GM19324 (cell line): ENCODE results near the gene ELMO1.

Experiments used
- ATAC-seq: cut with Tn5 transposase; IDR thresholded peaks from one replicate; pipeline ENCODE4 v1.9.1; 2021; ENCODE audit warnings: mild to moderate bottlenecking, moderate library complexity; ENCODE audit not compliant: unreplicated experiment, low FRiP score

The ELMO1 gene

DNA sequence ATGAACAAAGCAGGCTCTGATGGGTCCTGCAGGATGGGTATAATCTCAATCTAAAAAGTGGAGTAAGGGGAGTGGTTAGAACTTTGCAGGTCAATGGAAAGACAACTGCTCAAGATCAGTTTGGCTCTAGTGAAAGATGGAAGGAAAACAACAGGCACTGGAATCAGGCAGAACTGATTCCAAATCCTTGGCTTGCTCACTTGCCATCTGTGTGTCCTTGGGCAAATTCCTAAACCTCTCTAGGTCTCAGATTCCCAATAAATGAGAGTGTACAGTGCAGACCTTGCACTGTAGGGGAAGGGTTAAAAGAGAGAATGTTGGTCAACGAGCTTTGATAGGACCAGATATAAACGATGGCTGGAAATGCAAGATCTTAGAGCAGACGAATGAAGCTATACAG lies 538.3 kb downstream of the ELMO1 start:
- ATAC-seq, result no peak

DNA sequence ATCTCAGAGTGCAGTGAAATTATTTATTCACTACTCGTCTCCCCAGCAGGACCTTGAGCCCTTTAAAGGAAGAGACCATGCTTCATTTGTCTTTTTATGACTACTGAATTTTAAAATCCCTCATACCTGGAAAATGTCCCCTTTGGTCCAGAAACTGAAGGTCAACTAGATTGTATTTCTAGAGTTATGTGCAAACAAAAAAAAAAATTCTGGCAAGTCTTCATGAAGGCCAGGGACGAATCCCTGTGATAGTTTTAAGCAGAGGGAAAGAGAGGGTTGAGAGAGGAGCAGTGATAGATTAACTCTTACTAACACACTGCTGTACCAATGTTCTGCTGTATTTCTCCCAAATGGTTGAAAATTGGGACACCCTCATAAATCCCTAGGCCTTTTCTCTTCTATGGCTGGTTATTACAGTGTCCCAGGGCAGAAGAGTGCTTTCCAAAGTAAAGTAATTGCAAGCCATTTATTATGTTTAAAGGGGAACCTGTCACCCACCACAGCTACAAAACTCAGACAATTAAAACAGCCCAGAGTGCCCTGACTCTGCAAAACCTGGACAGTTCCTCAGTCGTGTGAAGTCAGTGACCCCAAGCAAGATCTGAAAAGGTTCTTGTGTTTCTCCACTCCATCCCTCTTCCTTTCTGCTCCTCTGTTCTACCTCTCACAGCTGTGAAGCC lies 541.6 kb downstream of the ELMO1 start:
- no peak for ATAC-seq

DNA sequence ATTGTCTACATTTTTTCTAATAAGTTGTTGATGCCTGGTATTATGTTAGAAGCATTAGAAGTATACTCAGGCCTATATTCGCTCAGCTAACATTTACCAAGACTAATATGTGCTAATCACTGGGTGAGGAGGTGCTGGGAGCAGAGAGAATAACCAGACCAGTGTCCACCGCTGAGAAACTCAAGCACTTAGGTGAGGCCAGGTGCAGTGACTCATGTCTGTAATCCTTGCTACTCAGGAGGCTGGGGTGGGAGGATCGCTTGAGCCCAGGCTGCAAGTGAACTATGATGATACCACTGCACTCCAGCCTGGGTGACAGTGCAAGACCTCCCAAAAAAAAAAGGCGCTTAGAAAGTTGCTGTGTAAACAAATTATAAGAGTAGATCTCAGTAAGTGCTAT lies 542.2 kb downstream of the ELMO1 start:
- no peak for ATAC-seq

DNA sequence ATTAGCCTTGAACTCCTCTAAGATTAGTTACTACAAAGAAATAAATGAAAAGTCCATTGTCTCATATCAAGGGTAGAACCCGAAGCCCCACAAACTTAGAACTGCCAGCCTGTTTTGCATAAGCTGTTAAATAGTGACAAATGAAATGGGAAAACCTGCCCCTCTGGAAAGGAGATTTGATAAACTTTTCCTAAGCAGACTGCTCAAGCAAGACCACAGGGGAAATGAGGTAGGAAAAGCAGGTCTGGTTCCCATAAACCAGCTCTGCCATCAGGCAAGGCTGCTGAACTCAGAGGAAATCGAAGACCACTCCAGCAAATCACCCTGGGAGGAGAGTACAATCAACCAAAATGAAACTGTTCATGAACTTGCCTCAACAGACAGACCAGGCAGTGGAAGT lies 542.8 kb downstream of the ELMO1 start:
- ATAC-seq, result no peak

DNA sequence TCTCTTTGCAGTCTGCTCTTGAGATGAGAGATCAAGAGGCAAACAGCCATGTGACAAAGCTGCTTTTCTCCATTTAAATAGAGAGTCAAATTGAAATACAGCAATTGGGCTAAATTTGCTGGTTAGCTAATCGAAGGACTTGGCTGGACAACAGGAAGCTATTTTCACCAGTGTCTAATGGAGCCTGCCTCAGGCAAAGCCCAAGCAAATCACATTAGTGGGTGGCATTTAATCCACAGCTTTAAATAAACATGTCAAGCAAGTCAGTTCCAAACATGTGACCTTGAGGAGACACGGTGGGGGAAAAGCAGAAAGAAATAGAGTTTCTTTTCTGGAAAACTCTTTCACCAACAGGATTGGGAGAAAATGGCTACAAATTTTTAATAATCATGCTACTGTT lies 543.9 kb downstream of the ELMO1 start:
- ATAC-seq, result no peak

DNA sequence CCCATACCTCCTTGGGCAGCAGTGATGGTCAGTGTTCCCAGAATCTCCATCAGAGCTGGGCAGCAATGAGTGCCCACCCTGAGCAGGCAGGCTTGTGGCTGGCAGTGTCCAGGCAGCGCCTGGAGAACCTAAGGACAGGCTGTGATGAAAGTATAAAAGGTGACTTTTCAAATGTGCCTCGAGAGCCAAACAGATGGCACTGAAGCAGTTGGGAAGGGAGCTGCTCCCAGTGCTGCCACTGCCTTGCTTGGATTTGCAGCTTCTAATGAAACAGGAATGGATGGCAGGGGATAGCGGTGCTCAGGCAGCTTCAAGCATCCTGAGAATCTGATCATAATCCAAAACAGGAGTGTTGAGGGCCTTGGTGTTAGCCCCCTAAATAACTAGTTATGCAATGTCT lies 544.6 kb downstream of the ELMO1 start:
- no peak for ATAC-seq

DNA sequence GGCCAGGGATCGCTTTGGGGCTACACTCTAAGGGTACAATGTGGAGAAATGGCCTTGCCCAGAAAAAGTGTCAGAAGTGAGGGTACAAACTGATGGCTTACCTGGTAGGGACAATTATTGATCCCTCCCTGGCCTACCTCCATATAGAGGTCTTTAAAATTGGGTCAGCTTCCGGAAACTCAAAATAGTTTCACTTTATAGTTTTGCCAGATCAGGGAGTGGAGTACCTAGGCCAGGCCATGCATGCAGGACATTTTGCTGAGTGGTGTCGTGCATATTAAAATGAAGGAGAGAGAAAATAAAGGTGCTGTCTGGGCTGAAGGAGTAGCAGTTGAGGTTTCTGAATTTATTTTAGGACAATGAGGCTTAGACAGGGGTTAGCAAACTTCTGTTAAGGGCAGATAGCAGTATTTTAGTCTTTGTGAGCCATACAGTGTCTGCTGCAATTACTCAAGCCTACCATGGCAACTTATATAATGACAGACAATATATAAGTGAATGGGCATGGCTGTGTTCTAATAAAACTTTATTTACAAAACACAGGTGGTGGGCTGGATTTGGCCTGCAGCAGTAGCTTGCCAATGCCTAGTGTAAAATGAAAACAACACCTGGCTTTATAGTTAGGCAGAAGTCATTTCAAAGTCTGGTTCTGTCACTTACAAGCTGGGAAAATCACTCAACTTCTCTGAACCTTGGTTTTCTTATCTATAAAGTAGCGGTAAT lies 547.5 kb downstream of the ELMO1 start:
- no peak for ATAC-seq

DNA sequence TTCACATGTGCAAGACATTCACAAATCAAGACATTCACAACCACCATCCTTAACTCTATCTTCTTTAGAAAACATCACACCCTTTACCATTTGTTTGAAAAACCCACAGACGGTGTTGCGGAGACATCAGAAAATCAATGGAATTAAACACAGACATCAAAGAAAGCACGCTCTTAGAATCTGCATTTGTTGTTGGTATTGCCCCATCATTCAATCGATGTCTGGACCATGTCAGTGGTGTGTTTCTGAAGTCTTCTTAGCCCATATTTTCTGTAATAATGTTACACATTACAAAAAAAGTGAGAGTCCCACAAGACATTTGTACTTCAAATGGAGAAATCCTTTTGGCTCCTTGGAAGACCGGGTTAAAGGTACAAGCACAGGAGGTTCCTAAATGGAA lies 550.5 kb downstream of the ELMO1 start:
- no peak for ATAC-seq

DNA sequence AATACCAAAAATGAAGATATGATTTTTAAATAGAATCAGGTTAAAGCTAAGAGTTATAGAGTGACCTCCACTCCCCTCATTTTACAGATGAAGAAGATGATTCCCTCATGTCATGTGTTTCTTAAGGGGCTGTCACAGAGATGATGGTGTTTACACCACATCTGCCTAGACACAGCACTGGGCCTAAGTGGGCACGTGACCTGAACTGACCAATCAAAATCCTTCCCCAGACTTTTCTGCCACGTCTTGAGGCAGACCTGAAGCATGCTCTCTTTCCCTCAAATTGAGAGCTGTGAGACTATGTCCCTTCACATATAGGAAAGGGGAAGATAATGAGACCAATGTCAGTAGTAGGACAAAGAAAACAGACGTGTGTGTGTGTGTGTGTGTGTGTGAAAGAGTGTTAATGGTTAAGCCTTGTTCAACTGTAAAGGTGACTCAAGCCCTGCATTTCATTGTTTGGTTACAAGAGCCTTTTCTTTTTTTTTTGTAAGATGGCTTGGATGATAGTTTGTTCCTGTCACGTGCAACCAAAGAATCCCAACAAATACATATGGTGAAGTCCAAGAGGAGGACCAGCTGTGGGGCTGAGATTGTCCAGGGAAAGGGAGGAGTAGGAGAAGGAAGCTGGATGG lies 551.6 kb downstream of the ELMO1 start:
- no peak for ATAC-seq

DNA sequence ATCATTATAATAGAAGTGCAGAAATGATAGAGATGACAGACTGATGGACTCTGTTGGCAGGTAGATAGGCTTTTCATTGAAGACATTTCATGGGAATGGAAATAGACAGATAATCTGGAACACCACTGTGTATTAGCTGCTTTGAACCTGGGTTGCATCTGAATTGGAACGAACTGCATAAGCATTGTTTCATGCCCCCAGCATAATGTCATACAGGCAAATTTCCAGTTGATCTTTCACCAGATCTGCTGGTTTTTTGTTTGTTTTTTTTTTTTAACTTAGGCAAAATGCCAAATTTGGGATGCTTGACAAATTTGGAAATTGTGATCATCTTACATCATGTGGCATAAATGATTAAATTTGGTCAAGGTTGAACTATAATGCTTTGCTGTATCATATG lies 552.2 kb downstream of the ELMO1 start:
- ATAC-seq, result no peak

DNA sequence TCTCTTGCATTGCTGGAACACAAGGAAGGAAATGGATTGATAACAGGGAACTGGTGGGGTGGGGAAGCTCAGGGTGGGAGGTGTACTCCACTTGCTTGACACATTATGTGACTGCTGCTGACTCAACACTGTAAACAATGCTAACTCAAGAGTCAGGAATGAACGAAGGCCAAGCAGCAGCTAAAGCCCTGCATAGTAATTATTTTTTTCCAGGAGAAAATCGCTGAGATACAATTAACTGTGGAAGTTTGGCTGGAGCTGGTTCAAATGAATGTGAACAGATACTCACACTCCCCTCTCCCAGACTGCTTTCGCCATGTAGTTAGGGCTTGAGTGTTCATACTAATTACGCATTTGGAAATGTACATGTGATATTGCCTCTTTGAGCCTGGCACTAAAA lies 553.5 kb downstream of the ELMO1 start:
- no peak for ATAC-seq

DNA sequence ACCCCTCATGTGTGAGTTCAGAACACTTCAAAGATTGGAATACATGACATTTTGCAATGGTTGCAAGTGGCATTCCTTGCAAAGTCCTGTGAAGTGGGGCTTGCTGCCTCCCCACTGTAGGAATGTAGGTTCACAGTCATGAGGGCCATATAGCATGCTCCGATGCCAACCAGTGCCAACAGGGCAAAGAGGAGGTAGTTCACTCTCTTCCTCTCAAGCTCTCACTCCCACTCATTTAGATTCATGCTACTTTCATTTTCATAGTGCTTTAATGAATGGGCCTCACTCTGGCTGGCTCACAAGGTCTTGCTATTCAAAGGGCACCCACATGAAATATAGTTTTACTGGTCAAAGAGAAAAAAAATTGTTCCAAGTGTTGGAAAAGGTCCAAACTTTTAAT lies 554.5 kb downstream of the ELMO1 start:
- ATAC-seq, result no peak

DNA sequence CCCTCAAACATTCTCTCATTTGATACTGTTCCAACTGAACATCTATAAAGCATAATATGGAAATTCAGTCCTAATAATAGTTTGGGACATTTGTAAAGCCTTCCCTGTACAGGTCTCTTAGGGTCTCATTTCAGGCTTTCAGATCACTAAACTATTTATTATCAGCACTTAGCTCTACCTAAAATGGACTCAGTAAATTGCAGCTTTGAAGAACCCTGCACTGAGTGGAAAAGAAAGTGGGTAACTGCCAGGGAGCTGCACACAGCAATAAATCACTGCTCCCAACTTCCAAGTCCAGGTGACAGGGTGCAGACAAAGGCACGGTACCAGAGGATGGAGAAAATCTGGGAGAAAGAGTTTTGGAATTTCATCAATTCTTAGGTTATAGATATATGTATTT lies 559.5 kb downstream of the ELMO1 start:
- ATAC-seq, result no peak

DNA sequence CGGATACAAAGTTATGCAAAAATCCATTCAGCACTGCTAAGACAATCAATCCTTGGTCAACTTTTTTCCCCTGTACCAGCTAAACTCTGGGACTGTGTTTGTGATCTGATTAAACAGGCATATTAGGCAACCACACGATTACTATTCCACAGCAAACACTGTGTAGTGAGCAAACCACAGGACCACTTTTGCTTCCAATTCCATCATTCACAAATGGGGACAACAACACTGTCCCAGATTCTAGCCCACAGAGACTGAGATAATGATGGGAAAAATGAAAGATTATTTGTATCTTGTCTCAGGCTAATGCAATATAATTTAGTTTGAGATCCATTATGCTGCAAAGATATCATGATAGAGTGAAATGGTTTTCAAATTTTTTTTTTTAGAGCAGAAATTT lies 560.7 kb downstream of the ELMO1 start:
- ATAC-seq, result no peak

DNA sequence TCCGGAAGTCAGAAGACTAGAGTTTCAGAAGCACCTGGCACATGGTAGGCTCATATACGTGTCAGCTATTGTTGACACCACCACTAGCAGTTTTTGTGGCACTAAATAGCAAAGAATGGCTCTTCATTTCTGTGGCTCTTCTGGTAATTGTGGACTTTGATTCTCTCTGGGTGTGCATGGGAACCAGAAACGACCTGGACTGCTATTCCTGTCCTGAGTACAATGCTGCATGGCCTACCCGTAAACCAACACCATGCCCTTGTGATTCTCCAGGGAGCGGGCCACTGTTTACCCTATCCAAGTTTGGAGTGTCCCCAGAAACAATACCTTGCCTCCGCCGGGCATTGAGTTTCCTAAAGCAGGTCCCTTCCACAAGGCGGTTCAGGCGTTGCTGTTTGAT lies 561.4 kb downstream of the ELMO1 start:
- ATAC-seq, result no peak

DNA sequence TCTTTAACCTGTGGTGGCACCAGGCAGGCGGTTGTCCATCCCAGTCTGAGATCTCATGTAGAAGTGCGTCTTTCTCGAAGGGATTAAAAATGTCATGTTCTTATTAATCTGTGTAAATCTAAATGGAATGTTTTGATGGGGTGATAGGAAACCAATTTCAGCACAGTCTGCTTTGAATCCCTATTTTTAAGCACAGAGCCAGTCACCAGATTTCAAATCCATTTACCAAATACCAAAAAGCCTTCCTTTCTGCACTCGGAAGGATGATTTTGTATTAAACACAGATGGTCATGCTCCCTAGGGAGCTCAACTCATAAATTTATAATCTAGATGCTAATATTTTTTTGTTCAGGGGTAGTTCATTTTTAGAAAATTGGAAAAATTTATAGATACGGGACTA lies 563.8 kb downstream of the ELMO1 start:
- no peak for ATAC-seq

DNA sequence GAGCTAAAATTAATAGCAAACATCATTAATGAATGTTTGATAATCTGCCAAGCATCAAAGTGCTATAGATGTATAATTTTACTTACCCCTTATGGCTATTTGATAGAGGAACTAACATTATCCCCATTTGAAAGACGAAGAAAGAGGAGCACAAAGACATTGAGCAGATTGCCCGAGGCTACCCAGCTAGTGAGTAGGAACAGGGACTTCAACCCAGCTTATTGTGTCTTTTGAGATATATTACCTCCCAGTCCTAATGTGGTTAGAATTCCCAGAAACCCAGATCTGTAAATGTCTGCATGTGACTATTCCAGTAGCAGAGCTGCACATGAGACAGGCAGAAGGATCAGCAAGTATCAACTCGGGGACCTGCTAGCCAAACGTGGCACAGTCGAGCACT lies 564.3 kb downstream of the ELMO1 start:
- ATAC-seq, result no peak

DNA sequence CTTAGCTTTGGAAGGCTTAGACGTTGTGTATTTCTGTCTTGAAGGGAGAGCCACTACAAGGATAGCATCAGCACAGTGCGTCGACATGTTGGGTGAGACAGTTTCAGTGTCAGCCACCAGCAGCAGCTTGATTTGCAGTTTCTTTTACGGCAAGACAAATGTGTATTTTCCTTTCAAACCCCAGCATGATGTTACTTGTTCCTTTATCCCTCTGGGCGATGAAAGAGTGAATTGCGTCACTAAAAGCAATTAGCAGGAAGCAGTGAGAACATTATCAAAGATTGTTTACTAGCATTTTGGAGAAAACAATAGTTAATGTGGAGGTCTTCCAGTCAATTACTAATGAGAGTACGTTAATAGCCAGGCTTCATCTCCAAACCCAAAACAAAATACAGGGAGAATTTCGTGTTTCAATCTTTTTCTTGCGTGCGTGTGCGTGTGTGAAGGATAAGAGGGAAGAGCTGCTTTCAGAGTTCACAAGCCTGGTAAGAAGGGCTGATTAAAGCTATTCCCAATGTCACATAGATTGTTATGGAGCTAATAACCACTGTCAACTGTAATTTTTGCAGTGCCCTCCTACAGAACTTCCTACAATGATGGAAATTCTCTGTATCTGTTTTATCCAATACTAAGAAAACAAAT lies 567.3 kb downstream of the ELMO1 start:
- no peak for ATAC-seq

DNA sequence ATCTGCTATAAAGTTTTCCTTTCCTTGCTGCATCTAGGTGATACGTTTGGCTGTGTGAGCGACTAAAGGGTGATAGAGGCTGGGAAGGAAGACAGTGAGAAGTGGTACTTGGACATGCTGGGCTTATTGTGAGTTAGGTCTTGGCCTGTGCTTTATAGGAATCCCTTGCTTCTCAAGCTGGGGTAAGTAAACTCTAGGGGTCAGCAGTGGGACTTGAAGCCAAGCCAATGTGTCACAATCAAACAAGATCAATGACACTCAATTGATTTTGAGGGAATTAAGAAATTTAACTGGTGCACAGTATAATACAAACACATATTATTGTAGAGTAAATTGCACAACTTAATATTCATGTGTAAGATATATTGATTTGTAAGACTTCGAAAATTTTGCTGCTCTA lies 568.6 kb downstream of the ELMO1 start:
- no peak for ATAC-seq

DNA sequence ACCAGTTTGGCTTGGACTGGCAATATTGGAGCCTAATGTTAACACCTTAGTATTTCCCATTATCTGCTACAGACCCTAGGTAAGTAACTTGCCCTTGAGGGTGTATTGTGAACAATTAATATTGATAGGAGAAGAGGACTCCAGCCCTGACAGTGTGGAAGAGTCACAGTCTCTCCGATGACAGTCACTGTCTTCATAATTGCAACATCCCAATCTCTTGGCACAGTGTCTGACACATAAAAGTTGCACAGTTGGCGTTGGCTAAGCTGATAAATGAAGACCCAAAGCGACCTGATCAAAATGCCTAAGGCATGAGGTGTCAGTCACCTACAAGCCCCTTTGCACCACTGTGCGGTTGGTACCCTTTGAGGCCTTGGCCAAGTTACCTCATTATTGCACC lies 569.6 kb downstream of the ELMO1 start:
- ATAC-seq, result no peak

DNA sequence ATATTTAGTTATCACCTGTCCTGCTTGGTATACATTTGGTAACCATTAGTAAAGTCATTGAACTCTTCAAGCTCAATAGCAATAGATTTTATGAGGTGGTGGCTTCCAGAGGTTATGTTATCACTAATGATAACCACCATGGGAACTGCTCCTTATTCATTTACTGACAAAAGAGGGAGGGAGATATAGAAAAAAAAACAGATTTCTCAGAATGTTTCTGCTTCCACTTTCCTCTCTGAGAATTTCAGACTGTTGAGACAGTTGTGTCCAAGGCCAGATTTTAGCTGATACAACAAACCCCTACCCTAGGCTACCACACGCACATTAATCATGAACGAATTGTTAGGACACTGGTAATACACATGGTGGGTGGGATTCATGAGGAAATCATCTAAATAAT lies 570.4 kb downstream of the ELMO1 start:
- ATAC-seq, result no peak

DNA sequence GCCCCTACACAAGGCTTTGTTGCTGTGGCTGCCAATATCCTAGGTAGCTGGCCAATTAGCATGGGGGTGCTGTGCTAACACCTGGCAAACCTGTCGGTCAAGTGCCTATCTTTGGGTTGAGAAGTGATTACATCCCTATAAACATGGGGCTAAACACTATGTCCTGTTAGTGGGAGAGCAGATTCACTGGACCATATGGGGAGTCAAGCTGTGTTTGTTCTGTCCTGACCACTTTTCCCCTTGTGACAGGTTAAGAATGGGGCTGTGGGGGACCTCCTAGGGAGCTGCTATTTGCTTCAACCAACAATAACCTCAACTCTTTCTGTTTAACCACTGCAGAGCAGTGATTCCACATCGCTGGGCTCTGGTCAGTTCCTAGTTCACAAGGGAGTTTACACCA lies 572.9 kb downstream of the ELMO1 start:
- no peak for ATAC-seq
